ENCODE data around the gene NEIL3.

DNA sequence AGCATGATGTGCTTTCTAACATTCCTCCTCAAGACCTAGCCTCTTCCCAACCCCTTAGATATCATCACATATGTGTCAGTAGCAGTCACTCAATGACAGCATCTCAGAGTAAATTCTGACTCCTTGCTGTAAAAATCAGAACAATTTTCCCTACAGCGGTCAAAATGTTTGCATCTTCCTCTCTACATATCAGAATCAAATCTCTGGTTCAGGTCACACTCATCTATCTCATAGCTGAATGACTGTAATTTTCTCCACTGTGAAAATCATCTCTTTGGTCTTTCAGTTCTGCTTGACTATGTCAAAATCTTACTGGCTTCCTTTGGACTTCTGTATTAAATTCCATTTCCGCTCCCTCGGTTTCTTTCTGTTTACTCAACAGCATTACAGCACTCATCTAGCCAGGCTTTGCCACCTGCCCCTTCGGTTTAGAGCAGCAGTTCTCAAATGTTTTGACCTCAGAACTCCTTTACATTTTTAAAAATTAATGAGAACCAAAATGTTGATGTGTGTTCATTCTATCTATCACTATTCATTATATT lies 75.3 kb downstream of the NEIL3 start:
- no peak for TF ChIP-seq EZH2phosphoT487 (IDR thresholded peaks at IDR 0.05; ENCODE audit: borderline replicate concordance, low read length)
- no peak for TF ChIP-seq CTCF (IDR thresholded peaks at IDR 0.05; ENCODE audit: low read depth, low read length, poor library complexity, severe bottlenecking)
